Naive thymus-derived CD4-positive, alpha-beta T cell (primary cell): ENCODE measurements around the gene AKAP13. TPM values are rescaled to one million over a fixed set of nuclear protein-coding genes. Genes with fewer than 3 reads are reported as not detected.

Experiments used
- ATAC-seq: fragments of 150-1000 bp; cut with Tn5 transposase; 2 replicates; pipeline ENCODE4 v1.10.0; 2021; ENCODE audit warnings: mild to moderate bottlenecking, moderate library complexity
- CTCF ChIA-PET: fragments of 350-600 bp; sonication (Branson Sonifier 250); formaldehyde crosslinking; loops from one replicate; lab custom pipeline; 2021; ENCODE audit warnings: antibody characterized with exemption; lab: Charles Lee
- POLR2A ChIA-PET: fragments of 350-600 bp; sonication (Branson Sonifier 250); formaldehyde crosslinking; loops from one replicate; lab custom pipeline; 2021; ENCODE audit warnings: antibody characterized with exemption, inconsistent platforms; lab: Charles Lee
- DNase-seq, 9 donors: peaks; one replicate each; pipeline versions ENCODE4 v3.0.0 to v3.0.0-alpha.2; 2020 to 2022; ENCODE audit warnings: mixed read lengths in 1 of 9
- H3K27ac ChIP-seq: one replicate; pipeline ENCODE4 v1.7.0; 2013; ENCODE audit warnings: mild to moderate bottlenecking, low read depth, low read length, moderate library complexity
- H3K27me3 ChIP-seq, 2 donors: one replicate each; pipeline ENCODE4 v1.7.0; 2013; ENCODE audit warnings: low read length in 2 of 2, mild to moderate bottlenecking in 2 of 2, moderate library complexity in 2 of 2; ENCODE audit not compliant: control insufficient read depth in 2 of 2, insufficient read depth in 2 of 2
- H3K36me3 ChIP-seq, 3 experiments: 1 replicate in 2 of 3; 2 replicates in 1 of 3; pipeline ENCODE4 v1.7.0; 2013; ENCODE audit warnings: low read length in 3 of 3, mild to moderate bottlenecking in 3 of 3, moderate library complexity in 1 of 3; ENCODE audit not compliant: insufficient read depth in 3 of 3, control insufficient read depth in 2 of 3
- H3K4me1 ChIP-seq, 2 donors: one replicate each; pipeline ENCODE4 v1.7.0; 2013; ENCODE audit warnings: low read length in 2 of 2, mild to moderate bottlenecking in 2 of 2, moderate library complexity in 1 of 2; ENCODE audit not compliant: control insufficient read depth in 2 of 2, insufficient read depth in 2 of 2
- H3K4me3 ChIP-seq: 2 replicates; pipeline ENCODE4 v1.7.0; 2013; ENCODE audit warnings: mild to moderate bottlenecking, low read length
- H3K9me3 ChIP-seq, 3 experiments: 1 replicate in 2 of 3; 2 replicates in 1 of 3; pipeline ENCODE4 v1.7.0; 2013; ENCODE audit warnings: low read length in 3 of 3; ENCODE audit not compliant: control insufficient read depth in 2 of 3
- H3K27ac Mint-ChIP-seq, 9 donors: one replicate each; pipeline ENCODE4 v1.8.0; 2020 to 2022; ENCODE audit warnings: mixed read lengths in 9 of 9, mild to moderate bottlenecking in 8 of 9, moderate library complexity in 5 of 9, inconsistent platforms in 2 of 9
- H3K27me3 Mint-ChIP-seq, 5 donors: one replicate each; pipeline ENCODE4 v1.8.0; 2021 to 2022; ENCODE audit warnings: mixed read lengths in 5 of 5, mild to moderate bottlenecking in 1 of 5
- H3K36me3 Mint-ChIP-seq, 5 donors: one replicate each; pipeline ENCODE4 v1.8.0; 2020 to 2022; ENCODE audit warnings: mixed read lengths in 5 of 5, mild to moderate bottlenecking in 3 of 5, inconsistent platforms in 1 of 5
- H3K4me1 Mint-ChIP-seq, 7 donors: one replicate each; pipeline ENCODE4 v1.8.0; 2020 to 2022; ENCODE audit warnings: mixed read lengths in 7 of 7, mild to moderate bottlenecking in 3 of 7, inconsistent platforms in 1 of 7
- H3K4me3 Mint-ChIP-seq, 10 donors: one replicate each; pipeline ENCODE4 v1.8.0; 2020 to 2022; ENCODE audit warnings: mild to moderate bottlenecking in 10 of 10, mixed read lengths in 10 of 10, moderate library complexity in 6 of 10, inconsistent platforms in 2 of 10
- H3K9me3 Mint-ChIP-seq, 11 donors: one replicate each; pipeline ENCODE4 v1.8.0; 2020 to 2022; ENCODE audit warnings: mixed read lengths in 11 of 11, mild to moderate bottlenecking in 4 of 11, inconsistent platforms in 1 of 11, moderate library complexity in 1 of 11
- intact Hi-C, 2 donors: fragments of 100-400 bp; cut with micrococcal nuclease; formaldehyde crosslinking; loops; one replicate each; pipeline ENCODE4 v1.15.1; 2023
- polyA plus RNA-seq, 2 donors: library from polyadenylated mRNA; unstranded; fragments of 300-500 nt; fragmentation: Illumina TruSeq; gene quantifications; one replicate each; pipeline ENCODE4 v1.2.3, GENCODE V29; 2021
- total RNA-seq, 6 experiments: library from RNA in 5 of 6; stranded (reverse) in 5 of 6; gene quantifications; 1 replicate in 5 of 6; 2 replicates in 1 of 6; pipeline ENCODE4 v1.2.3 and lab custom pipeline; 2021 to 2026

AKAP13 gene
- total and polyA plus RNA-seq, 7 experiments from 2014 or later, result 108 to 400 (median 231) TPM

GRCh38 chr15:85763673-85764633 is 383.6 kb downstream of the AKAP13 start:
- Histone ChIP-seq H3K27ac (no peak overlapping the region), H3K36me3 (peaks cover 0 to 61% (median 0%) of the 10 kb centered on the region in 3 experiments), H3K4me3 (no peak overlapping the region), H3K9me3 (no peaks in the 10 kb centered on the region), H3K27me3 (no peaks in the 10 kb centered on the region), H3K4me1 (no peaks in the 10 kb centered on the region)
- ChIA-PET CTCF (interaction anchor here (0.5 kb wide), 1 partner anchor 14 kb away, joined by 3 read pairs; no protein-coding TSS in a partner anchor), POLR2A (no interaction called here)
- ATAC-seq, result no peak
- H3K36me3 Mint-ChIP-seq, result peaks cover 0 to 26% (median 0%) of the 10 kb centered on the region in 5 donors
- intact Hi-C loops, result no loop called here
- no peak for DNase-seq
- peaks cover 0 to 1% (median 0%) of the 10 kb centered on the region in 11 donors for H3K9me3 Mint-ChIP-seq
- no peaks in the 10 kb centered on the region for H3K27me3 Mint-ChIP-seq
- peak overlapping the region in 2 of 9 donors; percentile 36 to 65 for H3K27ac Mint-ChIP-seq
- peaks cover 0 to 19% (median 5%) of the 10 kb centered on the region in 7 donors for H3K4me1 Mint-ChIP-seq
- H3K4me3 Mint-ChIP-seq, result no peak overlapping the region

- peak overlapping the region in 2 of 9 donors; percentile 36 to 65 for H3K27ac Mint-ChIP-seq
Measured at GRCh38 chr15:85764649-85765277, 384.4 kb downstream of the AKAP13 start.

GRCh38 chr15:85766001-85766831 is 385.8 kb downstream of the AKAP13 start:
- H3K27me3 Mint-ChIP-seq, result no peaks in the 10 kb centered on the region
- H3K36me3 Mint-ChIP-seq, result peaks cover 0 to 26% (median 0%) of the 10 kb centered on the region in 5 donors
- DNase-seq (no peak), ATAC-seq (no peak)
- ChIA-PET POLR2A (no interaction called here), CTCF (interaction anchor here (1.0 kb wide), 1 partner anchor 31 kb away, joined by 3 read pairs; no protein-coding TSS in a partner anchor)
- no peak overlapping the region for H3K4me3 ChIP-seq
- H3K9me3 ChIP-seq, result no peaks in the 10 kb centered on the region
- peaks cover 0 to 1% (median 0%) of the 10 kb centered on the region in 11 donors for H3K9me3 Mint-ChIP-seq
- H3K4me1 ChIP-seq, result no peaks in the 10 kb centered on the region
- peaks cover 0 to 50% (median 0%) of the 10 kb centered on the region in 3 experiments for H3K36me3 ChIP-seq
- H3K27ac ChIP-seq, result no peak overlapping the region
- H3K27ac Mint-ChIP-seq, result peak overlapping the region in 1 of 9 donors; percentile 17
- peaks cover 0 to 21% (median 9%) of the 10 kb centered on the region in 7 donors for H3K4me1 Mint-ChIP-seq
- no peak overlapping the region for H3K4me3 Mint-ChIP-seq
- intact Hi-C loops, result no loop called here
- no peaks in the 10 kb centered on the region for H3K27me3 ChIP-seq

More at GRCh38 chr15:85764649-85765277, 384.4 kb downstream of the AKAP13 start:
- H3K4me3 Mint-ChIP-seq, result no peak overlapping the region
- peaks cover 0 to 28% (median 0%) of the 10 kb centered on the region in 5 donors for H3K36me3 Mint-ChIP-seq
- ATAC-seq (no peak), DNase-seq (no peak)
- peaks cover 0 to 1% (median 0%) of the 10 kb centered on the region in 11 donors for H3K9me3 Mint-ChIP-seq
- Histone ChIP-seq H3K36me3 (peaks cover 0 to 60% (median 0%) of the 10 kb centered on the region in 3 experiments), H3K4me1 (no peaks in the 10 kb centered on the region), H3K27me3 (no peaks in the 10 kb centered on the region), H3K27ac (no peak overlapping the region), H3K9me3 (no peaks in the 10 kb centered on the region), H3K4me3 (no peak overlapping the region)
- ChIA-PET POLR2A (no interaction called here), CTCF (interaction anchor here (0.7 kb wide), 1 partner anchor 9 kb away, joined by 3 read pairs; no protein-coding TSS in a partner anchor)
- H3K4me1 Mint-ChIP-seq, result peaks cover 0 to 19% (median 5%) of the 10 kb centered on the region in 7 donors
- no peaks in the 10 kb centered on the region for H3K27me3 Mint-ChIP-seq
- intact Hi-C loops, result no loop called here

GRCh38 chr15:85767785-85768529 is 387.6 kb downstream of the AKAP13 start:
- intact Hi-C loops, result no loop called here
- H3K27me3 ChIP-seq, result no peaks in the 10 kb centered on the region
- peaks cover 0 to 19% (median 0%) of the 10 kb centered on the region in 5 donors for H3K36me3 Mint-ChIP-seq
- ATAC-seq (no peak), DNase-seq (no peak)
- peaks cover 0 to 34% (median 0%) of the 10 kb centered on the region in 3 experiments for H3K36me3 ChIP-seq
- no peaks in the 10 kb centered on the region for H3K27me3 Mint-ChIP-seq
- H3K27ac Mint-ChIP-seq, result peak overlapping the region in 1 of 9 donors; percentile 78
- H3K9me3 Mint-ChIP-seq, result peaks cover 0 to 1% (median 0%) of the 10 kb centered on the region in 11 donors
- ChIA-PET POLR2A (no interaction called here), CTCF (interaction anchor here (0.9 kb wide), 1 partner anchor 79 kb away, joined by 6 read pairs; no protein-coding TSS in a partner anchor)
- H3K4me3 ChIP-seq, result no peak overlapping the region
- H3K9me3 ChIP-seq, result no peaks in the 10 kb centered on the region
- peaks cover 0 to 34% (median 11%) of the 10 kb centered on the region in 7 donors for H3K4me1 Mint-ChIP-seq
- H3K4me3 Mint-ChIP-seq, result no peak overlapping the region
- no peak overlapping the region for H3K27ac ChIP-seq
- no peaks in the 10 kb centered on the region for H3K4me1 ChIP-seq

- Histone ChIP-seq H3K27ac (no peak overlapping the region), H3K4me3 (no peak overlapping the region), H3K27me3 (no peaks in the 10 kb centered on the region), H3K9me3 (no peaks in the 10 kb centered on the region), H3K36me3 (peaks cover 0 to 27% (median 0%) of the 10 kb centered on the region in 3 experiments), H3K4me1 (no peaks in the 10 kb centered on the region)
- peaks cover 0 to 1% (median 0%) of the 10 kb centered on the region in 11 donors for H3K9me3 Mint-ChIP-seq
- H3K27ac Mint-ChIP-seq, result no peak overlapping the region
- CTCF ChIA-PET, result interaction anchor here (0.6 to 0.9 kb wide), 2 partner anchors 24 to 79 kb away, joined by 3 to 6 read pairs; no protein-coding TSS in a partner anchor
- peaks cover 0 to 37% (median 15%) of the 10 kb centered on the region in 7 donors for H3K4me1 Mint-ChIP-seq
- no peaks in the 10 kb centered on the region for H3K27me3 Mint-ChIP-seq
- POLR2A ChIA-PET, result no interaction called here
- DNase-seq, result no peak
- H3K4me3 Mint-ChIP-seq, result no peak overlapping the region
- H3K36me3 Mint-ChIP-seq, result peaks cover 0 to 19% (median 0%) of the 10 kb centered on the region in 5 donors
- ATAC-seq, result no peak
- intact Hi-C loops, result no loop called here
Measured at GRCh38 chr15:85768595-85769168, 388.3 kb downstream of the AKAP13 start.
